Measurements from ENCODE around the gene CRADD. TPM values are rescaled to one million over a fixed set of nuclear protein-coding genes. Genes with fewer than 3 reads are reported as not detected.

CRADD gene
- total RNA-seq, 4 donors from 2014 or later = 16.1 to 43.3 (median 26.5) TPM

GRCh38 chr12:93877446-93877845, 200.3 kb downstream of the CRADD start:
- no peak for TF ChIP-seq POLR2A (IDR thresholded peaks at IDR 0.05)
- TF ChIP-seq CTCF (IDR thresholded peaks at IDR 0.05) = no peak
- DNase-seq (ENCODE audit: low spot score in 2 of 2) = no peak
- intact Hi-C loops (cut with DNase I; ENCODE audit: low total_unique reads) = no loop called here
- no peak overlapping the region for H3K4me3 ChIP-seq (ENCODE audit: low read depth, poor library complexity, severe bottlenecking)

- DNase-seq (ENCODE audit: low spot score in 2 of 2) = no peak
- 91 to 96% methylated on average over 6 of the region's 6 CpGs for WGBS, 2 donors
- H3K4me3 ChIP-seq (ENCODE audit: low read depth, poor library complexity, severe bottlenecking) = no peak overlapping the region
- intact Hi-C loops (cut with DNase I; ENCODE audit: low total_unique reads) = no loop called here
- TF ChIP-seq POLR2A (IDR thresholded peaks at IDR 0.05) (no peak), CTCF (IDR thresholded peaks at IDR 0.05) (no peak)
Observed at GRCh38 chr12:93879476-93880421, 202.6 kb downstream of the CRADD start.

GRCh38 chr12:93880853-93881522, 203.8 kb downstream of the CRADD start:
- DNase-seq (ENCODE audit: low spot score in 2 of 2) = no peak
- H3K4me3 ChIP-seq (ENCODE audit: low read depth, poor library complexity, severe bottlenecking) = no peak overlapping the region
- intact Hi-C loops (cut with DNase I; ENCODE audit: low total_unique reads) = no loop called here
- WGBS, 2 donors = 83% methylated on average over 1 of the region's 1 CpG
- TF ChIP-seq CTCF (IDR thresholded peaks at IDR 0.05) (no peak), POLR2A (IDR thresholded peaks at IDR 0.05) (no peak)

DNA sequence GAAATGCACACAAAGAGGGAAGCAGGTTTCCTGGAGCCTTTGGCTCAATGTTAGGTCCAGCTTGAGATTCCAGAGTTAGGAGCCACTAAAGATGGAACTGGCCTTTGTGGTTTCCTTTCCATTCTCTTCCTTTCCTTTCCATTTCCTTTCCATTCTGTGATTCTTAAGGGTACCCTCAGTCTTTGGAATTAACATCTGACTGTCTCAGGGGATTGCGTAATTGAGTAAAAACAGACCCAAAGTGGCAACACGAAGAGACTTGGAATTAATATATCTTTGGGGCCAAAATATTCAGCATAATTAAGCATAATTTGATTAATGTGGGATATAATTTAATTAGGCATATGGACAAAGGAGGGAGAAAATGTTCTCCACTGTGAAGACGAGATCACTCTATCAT, 205.6 kb downstream of the CRADD start:
- no peak overlapping the region for H3K4me3 ChIP-seq (ENCODE audit: low read depth, poor library complexity, severe bottlenecking)
- no peak for DNase-seq (ENCODE audit: low spot score in 2 of 2)
- intact Hi-C loops (cut with DNase I; ENCODE audit: low total_unique reads) = no loop called here
- WGBS, 2 donors = 86 to 88% methylated on average over 3 of the region's 3 CpGs
- TF ChIP-seq POLR2A (IDR thresholded peaks at IDR 0.05) (no peak), CTCF (IDR thresholded peaks at IDR 0.05) (no peak)

DNA sequence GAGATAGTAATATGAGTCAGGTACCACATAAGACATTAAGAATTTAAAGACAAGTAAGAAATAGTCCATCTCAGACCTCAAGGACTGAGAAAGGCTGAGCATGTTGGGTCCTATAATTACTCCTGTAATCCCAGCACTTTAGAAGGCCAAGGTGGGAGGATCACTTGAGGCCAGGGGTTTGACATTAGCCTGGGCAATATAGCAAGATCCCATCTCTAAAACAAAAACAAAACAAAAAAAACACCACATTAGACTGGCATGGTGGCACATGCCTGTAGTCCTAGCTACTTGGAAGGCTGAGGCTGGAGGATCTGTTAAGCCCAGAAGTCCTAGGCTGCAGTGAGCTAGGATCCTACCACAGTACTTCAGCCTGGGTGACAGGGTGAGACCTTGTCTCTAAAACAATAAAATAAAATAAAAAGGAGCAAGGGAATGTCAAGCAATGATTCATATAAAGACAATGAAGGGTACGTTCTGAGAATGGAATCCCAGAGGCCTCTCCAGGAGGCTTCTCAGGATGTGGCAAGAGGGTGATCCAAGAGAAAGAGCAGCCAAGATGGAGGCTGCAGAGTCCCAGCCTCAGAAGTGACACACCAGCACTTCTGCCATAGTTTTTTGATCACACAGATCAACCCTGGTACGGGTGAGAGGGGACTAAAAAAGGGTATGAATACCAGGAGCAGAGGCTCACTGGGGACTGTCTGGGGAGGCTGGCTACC, 206.4 kb downstream of the CRADD start:
- TF ChIP-seq POLR2A (IDR thresholded peaks at IDR 0.05) (no peak), CTCF (IDR thresholded peaks at IDR 0.05) (no peak)
- DNase-seq (ENCODE audit: low spot score in 2 of 2) = no peak
- intact Hi-C loops (cut with DNase I; ENCODE audit: low total_unique reads) = no loop called here
- WGBS, 2 donors = 72 to 75% methylated on average over 2 of the region's 2 CpGs
- H3K4me3 ChIP-seq (ENCODE audit: low read depth, poor library complexity, severe bottlenecking) = no peak overlapping the region
